HG03432 (cell line): ENCODE results near the gene PTPRT.

Experiments used
- ATAC-seq: cut with Tn5 transposase; IDR thresholded peaks from one replicate; pipeline ENCODE4 v1.9.1; 2021; ENCODE audit warnings: mild to moderate bottlenecking, moderate library complexity; ENCODE audit not compliant: unreplicated experiment

The PTPRT gene

GRCh38 chr20:42097741-42098140, 1092.0 kb downstream of the PTPRT start:
- ATAC-seq = no peak

GRCh38 chr20:42095221-42095620, 1094.5 kb downstream of the PTPRT start:
- ATAC-seq = no peak

DNA sequence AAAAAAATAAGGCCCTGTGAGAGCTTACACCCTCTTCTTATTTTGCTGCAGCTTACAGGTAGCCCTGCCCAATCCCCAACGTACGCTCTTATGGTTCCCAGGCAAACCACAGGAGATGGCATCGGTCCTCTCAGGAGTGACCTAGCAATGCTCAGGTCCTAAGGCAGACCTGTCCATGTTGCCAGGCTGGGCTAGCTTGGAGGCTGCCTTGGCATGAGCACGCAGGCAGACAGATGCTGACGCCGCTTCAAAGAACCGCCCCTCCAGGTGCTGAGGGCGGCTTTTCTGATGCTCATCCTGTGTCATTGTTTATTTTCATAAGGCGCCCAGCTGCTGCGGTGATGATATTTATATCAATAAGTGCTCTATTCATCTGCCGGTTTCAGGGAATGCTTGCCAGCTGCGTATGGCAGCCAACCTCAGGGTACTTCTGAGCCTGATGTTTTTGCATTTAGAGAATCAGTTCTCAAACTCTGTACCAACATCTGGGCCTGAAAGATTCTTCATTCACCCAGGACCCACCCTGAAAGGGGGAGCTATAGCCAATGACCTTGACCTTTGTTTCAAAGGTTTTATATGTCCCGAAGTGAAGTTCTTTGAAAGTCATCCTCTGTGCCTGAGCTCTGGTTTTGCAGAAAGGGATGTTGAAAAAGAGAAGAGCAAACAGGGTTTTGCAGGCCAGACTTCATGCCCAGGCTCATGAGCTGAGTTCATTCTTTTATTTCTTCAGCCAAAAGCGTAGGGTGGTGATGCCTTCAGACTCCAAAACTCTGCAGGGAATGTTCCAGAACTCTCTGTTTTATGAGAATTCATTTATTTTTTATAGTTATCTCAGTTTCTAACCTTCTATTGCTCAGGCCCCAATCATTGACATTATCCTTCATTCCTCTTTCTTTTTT, 1095.9 kb downstream of the PTPRT start:
- no peak for ATAC-seq

DNA sequence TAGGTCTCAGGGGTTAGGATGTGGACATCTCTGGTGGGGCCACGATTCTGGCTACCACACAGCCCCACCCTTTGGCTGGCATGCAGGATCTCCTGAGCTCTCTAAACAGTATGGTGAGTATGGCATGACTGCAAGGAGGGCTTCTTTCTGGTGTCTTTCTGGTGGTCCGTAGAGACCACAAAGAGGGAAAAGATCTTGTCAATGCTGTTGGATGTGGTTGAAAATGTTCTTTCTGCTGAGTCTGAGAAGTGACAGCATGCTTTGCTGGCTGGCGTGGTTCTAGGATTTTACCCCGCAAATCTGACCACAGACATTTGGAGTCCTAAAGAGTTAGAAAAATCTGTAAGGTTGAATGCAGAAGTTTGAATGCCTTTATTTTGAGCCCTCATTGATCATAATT, 1096.7 kb downstream of the PTPRT start:
- no peak for ATAC-seq

DNA sequence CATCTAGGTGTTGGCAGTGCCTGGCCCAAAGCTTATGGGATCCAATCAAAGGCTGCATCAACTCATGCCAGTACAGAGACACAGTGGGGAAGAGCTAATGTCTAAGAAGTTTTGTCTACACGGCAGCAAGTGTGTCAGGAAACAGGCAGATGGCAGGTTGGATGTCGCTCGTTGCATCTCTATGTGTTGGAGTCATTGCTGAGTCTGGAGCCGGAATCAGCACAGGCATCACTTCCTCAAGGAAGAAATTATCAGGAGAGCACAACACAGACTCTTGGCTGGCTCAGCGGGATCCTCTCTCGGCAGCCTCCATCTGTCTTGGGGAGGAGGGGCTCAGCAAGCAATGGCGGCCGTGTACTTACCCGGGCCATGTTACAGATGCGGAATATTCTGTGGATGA, 1104.3 kb downstream of the PTPRT start:
- no peak for ATAC-seq

- no peak for ATAC-seq
Observed at GRCh38 chr20:42083280-42083679, 1106.4 kb downstream of the PTPRT start.

DNA sequence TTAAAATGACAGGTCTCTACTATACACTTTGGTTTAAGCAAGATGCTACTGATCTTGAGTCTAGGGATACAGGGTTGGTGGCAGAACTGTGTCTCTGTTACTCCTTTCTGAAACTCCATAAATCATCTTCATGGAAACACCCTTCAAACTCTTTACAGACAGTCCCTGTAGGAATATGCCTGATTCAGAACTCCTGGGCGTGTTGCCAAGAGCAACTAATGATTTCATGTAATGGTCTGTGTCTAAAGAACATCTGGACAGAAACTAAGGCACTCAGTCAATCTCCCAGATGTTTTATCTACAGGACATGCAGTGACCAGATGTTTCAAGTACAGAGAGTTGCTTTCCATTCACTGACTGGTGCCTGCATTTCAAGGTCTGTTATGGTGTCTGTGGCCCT, 1107.1 kb downstream of the PTPRT start:
- no peak for ATAC-seq

DNA sequence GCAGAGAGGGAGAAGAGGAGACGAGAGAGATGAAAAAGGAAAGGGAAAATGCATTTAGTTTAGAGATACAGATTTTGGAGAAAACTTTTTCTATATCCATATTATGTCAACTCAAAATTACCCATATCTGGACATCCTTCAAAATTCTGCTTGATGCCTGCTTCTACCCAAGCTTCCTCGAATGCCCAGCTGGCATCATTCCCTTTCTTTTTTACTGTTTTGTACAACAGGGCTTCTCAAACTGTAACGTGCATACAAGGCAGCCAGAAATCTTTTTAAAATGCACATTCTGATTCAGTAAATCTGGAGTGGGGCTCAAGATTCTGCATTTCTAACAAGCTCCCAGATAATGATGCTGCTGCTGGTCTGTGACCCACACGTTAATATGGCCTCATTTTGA, 1108.8 kb downstream of the PTPRT start:
- ATAC-seq = no peak

DNA sequence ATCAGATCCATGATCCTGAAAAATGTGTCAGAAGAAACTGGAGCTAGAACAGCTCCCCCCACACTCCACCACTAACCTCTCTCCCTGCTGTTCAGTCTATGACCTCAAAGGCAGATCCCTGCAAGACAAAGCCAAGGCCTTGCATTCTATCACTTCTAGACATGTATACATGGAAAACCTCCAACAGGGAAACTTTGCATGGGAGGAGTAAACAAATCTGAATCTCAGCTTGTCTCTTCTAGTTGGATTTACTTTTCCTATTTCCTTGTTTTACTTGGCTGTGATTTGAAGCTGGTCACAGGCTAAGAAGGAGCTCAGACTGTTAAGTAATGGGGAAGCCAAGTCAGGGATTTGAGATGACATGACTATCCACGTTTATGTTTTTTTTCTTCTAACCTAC, 1114.8 kb downstream of the PTPRT start:
- no peak for ATAC-seq

- no peak for ATAC-seq
Observed at GRCh38 chr20:42067596-42067995, 1122.1 kb downstream of the PTPRT start.

- no peak for ATAC-seq
Observed at GRCh38 chr20:42067174-42067573, 1122.5 kb downstream of the PTPRT start.

GRCh38 chr20:42063141-42063540, 1126.6 kb downstream of the PTPRT start:
- no peak for ATAC-seq

DNA sequence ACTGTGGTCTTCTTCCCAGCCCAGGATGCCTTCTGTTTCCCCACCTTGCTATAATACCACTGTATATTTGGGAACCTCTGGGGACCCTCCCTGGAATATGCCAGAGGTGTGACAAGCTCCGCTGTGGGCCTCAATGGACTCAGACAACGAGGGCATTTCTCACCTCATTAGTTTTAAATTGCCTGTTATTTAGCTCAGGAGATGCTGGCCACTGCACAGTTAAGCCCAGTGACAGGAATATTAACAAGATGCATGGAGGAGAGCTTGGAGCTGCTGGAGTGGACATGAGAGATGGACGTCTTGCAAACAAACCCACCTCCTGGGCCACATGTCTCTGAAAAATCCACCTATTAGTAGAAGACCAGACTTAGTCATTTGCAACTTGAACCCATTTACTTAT, 1136.4 kb downstream of the PTPRT start:
- ATAC-seq = no peak

DNA sequence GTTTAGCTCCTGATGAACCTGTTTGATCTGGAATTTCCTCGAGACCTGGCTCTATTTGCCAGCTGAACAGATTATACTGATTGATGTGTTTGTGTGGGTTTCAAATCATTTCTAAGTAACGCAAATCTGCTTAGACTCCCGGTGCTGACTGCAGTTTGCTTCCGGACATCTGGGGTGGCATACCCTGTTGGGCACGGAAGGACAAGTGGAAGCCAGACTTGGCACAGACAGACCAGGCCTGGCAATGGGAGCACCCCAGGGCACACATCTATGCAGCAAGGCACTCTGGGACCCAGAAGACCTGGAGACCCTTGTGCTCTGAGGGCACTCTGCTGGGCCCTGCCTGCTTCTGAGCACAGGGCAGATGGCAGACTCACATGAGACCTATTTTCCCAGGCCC, 1137.8 kb downstream of the PTPRT start:
- ATAC-seq = no peak

DNA sequence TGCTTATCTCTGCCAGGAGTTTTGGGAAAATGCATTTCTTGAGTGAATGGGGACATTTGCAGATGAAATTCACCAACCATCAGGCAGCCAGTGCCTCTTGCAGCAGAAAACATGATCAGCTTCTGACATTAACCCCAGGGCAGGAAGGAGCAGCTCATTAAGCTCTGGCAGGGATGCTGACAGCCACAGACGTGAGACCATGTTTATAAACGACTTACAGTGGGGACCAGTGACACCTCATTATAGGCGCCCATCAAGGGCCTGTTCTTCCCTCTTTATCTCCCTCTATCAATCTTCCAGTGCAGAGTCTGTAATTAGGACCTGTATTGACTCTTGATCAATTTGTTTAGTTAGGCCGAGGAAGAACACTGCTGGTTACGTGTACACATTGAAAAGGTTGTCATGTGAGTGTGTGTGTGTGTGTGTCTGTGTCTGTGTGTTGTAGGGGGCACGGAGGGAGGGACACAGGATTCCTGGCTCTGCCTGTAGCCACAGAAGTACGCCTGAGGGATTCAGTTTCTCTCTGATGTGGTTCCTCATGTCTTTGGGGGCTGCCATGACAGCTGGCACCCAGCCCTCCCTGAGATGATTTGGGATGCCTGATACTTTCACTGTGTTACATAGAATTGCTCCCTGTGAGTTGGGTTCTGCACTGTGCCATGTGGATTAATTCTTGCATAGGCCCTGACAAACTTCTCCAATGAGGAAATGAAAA, 1143.2 kb downstream of the PTPRT start:
- no peak for ATAC-seq

- ATAC-seq = no peak
Observed at GRCh38 chr20:42043921-42044320, 1145.8 kb downstream of the PTPRT start.

- ATAC-seq = no peak
Observed at GRCh38 chr20:42041000-42041565, 1148.6 kb downstream of the PTPRT start.

DNA sequence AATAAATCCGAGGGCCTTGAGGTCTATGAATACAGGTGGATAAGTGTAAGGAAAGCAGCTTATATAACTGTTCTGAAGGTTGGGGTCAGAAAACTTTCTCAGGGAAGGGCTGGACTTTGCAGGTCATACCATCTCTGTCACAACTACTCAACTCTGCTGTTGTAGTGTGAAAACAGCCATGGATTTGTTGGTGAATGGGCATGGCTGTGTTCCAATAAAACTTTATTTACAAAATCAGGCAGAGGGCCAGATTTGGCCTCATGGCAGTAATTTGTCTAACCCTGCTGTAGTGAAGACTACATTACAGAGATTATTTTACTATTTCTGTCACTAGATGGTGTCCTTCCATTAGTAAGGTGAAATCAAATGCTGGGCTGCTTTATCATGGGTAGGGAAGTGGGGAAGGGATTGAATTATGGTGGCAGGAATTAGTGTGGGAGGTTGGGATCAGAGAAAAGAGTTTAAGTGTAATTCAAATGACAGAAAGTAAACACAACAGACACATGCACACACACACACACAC, 1161.9 kb downstream of the PTPRT start:
- ATAC-seq = no peak

GRCh38 chr20:42026599-42026998, 1163.1 kb downstream of the PTPRT start:
- no peak for ATAC-seq

DNA sequence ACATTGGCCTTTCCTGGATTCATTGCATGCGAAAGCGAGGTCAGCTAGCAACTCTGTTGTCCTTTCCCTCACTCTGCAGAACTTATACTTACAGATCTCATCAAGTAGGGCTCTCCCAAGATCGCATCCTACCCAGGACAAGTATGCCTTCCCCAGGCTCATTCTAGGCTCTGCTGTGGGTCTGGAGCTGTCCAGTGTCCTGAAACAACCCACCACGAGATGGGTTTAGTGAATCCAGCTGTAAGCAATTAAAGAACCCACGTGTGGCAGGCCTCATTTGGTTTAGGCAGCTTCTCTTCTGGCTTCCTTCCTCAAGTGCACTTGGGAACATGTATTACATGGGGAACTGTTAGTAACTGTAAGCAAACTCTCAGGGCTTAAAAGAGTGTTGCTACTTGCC, 1165.1 kb downstream of the PTPRT start:
- ATAC-seq = no peak
